Esophagus muscularis mucosa (tissue), 4 donors: Measurements from ENCODE around the gene CCRL2.

Experiments
- CTCF ChIP-seq, 3 experiments: fragments of 200-600 bp in 2 of 3; fragments of 450-650 bp in 1 of 3; sonication (generic) in 2 of 3; IDR thresholded peaks; one replicate each; pipeline ENCODE4 v1.5.1; 2017 to 2019; ENCODE audit warnings: antibody characterized with exemption in 3 of 3, mild to moderate bottlenecking in 2 of 3, moderate library complexity in 1 of 3
- EP300 ChIP-seq: sonication (generic); formaldehyde crosslinking; IDR thresholded peaks from one replicate; pipeline ENCODE4 v1.6.1; 2017; ENCODE audit warnings: antibody characterized with exemption
- POLR2A ChIP-seq: fragments of 450-650 bp; IDR thresholded peaks from one replicate; pipeline ENCODE4 v1.6.1; 2017; ENCODE audit warnings: antibody characterized with exemption, moderate library complexity, mild to moderate bottlenecking, low read depth
- POLR2AphosphoS5 ChIP-seq, 2 donors: sonication (generic); formaldehyde crosslinking; IDR thresholded peaks; one replicate each; pipeline ENCODE4 v1.6.1; 2017; ENCODE audit warnings: antibody characterized with exemption in 2 of 2

GRCh38 chr3:46374755-46375154 lies 32.3 kb upstream of the CCRL2 start:
- no peak for TF ChIP-seq CTCF (IDR thresholded peaks at IDR 0.05)
- TF ChIP-seq POLR2A: no peak
- TF ChIP-seq POLR2AphosphoS5 (IDR thresholded peaks at IDR 0.05): no peak
- no peak for TF ChIP-seq EP300
